Suprapubic skin (tissue), 4 donors: ENCODE measurements around the gene NABP2.

ENCODE experiments used
- EP300 ChIP-seq: sonication (generic); formaldehyde crosslinking; IDR thresholded peaks from one replicate; pipeline ENCODE4 v1.6.1; 2017; ENCODE audit warnings: antibody characterized with exemption
- POLR2A ChIP-seq, 2 donors: fragments of 450-650 bp; IDR thresholded peaks; one replicate each; pipeline ENCODE4 v1.6.1; 2017; ENCODE audit warnings: antibody characterized with exemption in 2 of 2, mild to moderate bottlenecking in 2 of 2, moderate library complexity in 2 of 2
- POLR2AphosphoS5 ChIP-seq, 3 donors: sonication (generic); formaldehyde crosslinking; IDR thresholded peaks; one replicate each; pipeline ENCODE4 v1.6.1; 2017; ENCODE audit warnings: antibody characterized with exemption in 3 of 3
- TF ChIP-seq, protein P1 (sequence below), 2 donors: fragments of 200-600 bp in 1 of 2; fragments of 450-650 bp in 1 of 2; sonication (generic) in 1 of 2; IDR thresholded peaks; one replicate each; pipeline ENCODE4 v1.5.1; 2016 to 2019; ENCODE audit warnings: antibody characterized with exemption in 2 of 2, mild to moderate bottlenecking in 1 of 2, moderate library complexity in 1 of 2

DNA sequence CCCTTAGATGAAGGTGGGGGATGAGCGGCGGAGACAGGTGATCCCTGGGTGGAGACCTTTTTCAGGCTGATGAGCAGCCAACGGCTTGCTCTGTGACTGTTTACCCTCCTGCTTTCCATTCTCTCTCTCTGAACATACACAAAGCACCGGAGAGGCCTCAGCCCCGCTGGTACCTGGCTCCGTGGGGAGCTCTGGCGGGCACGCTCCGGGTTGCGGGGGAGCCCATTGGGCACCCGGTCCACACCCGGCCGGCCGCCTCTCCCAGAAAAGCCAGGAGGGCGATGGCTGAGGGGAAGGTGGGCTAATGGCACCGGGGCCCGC lies 35.4 kb upstream of the NABP2 start:
- TF ChIP-seq, protein P1, sequence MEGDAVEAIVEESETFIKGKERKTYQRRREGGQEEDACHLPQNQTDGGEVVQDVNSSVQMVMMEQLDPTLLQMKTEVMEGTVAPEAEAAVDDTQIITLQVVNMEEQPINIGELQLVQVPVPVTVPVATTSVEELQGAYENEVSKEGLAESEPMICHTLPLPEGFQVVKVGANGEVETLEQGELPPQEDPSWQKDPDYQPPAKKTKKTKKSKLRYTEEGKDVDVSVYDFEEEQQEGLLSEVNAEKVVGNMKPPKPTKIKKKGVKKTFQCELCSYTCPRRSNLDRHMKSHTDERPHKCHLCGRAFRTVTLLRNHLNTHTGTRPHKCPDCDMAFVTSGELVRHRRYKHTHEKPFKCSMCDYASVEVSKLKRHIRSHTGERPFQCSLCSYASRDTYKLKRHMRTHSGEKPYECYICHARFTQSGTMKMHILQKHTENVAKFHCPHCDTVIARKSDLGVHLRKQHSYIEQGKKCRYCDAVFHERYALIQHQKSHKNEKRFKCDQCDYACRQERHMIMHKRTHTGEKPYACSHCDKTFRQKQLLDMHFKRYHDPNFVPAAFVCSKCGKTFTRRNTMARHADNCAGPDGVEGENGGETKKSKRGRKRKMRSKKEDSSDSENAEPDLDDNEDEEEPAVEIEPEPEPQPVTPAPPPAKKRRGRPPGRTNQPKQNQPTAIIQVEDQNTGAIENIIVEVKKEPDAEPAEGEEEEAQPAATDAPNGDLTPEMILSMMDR (IDR thresholded peaks at IDR 0.05): no peak
- TF ChIP-seq EP300 (no peak), POLR2AphosphoS5 (IDR thresholded peaks at IDR 0.05) (no peak), POLR2A (IDR thresholded peaks at IDR 0.05) (no peak)
